HG03571 (cell line): ENCODE data around the gene TMEM244.
"Not testable (repeated sequence)": the region's sequence is repeated elsewhere in the genome, so short reads cannot be mapped to it uniquely, and the experiment has no call there.

Experiments
- ATAC-seq: cut with Tn5 transposase; IDR thresholded peaks from one replicate; pipeline ENCODE4 v1.9.1; 2021; ENCODE audit not compliant: unreplicated experiment

TMEM244 gene

GRCh38 chr6:129867403-129867802, 6.3 kb upstream of the TMEM244 start:
- no peak for ATAC-seq

DNA sequence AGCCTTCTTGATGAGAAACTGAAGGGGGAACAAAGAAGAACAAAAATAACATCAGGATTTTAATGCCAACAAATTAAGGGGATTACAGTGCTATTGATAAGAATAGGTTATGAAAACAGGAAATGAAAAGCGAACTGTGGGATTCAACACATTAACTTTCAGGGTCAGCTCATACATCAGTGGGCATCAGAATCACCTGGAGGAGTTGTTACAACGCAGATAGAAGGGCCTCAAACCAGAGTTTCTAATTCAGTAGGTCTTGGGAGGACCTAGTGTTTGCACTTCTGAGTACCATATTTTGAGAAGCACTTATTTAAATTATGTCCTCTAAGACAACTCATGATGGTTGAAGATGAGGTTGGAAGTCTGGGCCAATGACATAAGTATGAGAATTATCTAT, 5.6 kb upstream of the TMEM244 start:
- no peak for ATAC-seq

GRCh38 chr6:129866256-129866655, 5.1 kb upstream of the TMEM244 start:
- no peak for ATAC-seq

DNA sequence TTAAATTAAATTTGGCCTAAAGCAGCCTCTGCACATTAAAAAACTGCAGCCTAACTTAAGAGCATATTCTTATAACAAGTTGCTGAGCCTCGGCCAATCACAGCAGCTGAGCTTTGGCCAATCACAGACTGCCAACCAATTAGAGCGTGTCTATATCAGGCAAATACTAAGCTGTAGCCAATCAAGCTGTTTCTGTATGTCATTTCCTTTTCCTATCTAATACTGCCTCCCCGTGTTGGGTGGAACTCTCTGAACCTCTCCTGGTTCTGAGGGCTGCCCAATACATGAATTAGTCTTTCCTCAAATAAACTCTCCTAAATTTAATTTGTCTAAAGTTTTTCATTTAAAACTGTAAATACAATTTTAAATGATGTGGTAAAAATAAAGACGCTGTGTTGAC, 3.9 kb upstream of the TMEM244 start:
- no peak for ATAC-seq

DNA sequence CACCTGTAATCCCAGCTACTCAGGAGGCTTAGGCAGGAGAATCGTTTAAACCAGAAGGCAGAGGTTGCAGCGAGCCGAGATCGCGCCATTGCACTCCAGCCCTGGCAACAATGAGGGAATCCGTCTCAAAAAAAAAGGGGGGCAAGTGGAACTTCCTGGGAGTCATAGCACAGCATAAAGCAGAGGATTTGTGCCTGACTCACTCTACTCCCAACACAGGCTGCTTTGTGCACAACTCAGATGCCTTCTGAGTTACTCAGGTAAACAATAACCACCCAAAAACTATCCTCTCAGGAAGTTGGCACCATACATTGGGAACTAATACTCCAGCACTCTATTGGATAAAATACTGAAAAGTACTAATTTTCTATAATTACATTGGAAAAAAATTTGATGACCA, 2.5 kb upstream of the TMEM244 start:
- no peak for ATAC-seq

DNA sequence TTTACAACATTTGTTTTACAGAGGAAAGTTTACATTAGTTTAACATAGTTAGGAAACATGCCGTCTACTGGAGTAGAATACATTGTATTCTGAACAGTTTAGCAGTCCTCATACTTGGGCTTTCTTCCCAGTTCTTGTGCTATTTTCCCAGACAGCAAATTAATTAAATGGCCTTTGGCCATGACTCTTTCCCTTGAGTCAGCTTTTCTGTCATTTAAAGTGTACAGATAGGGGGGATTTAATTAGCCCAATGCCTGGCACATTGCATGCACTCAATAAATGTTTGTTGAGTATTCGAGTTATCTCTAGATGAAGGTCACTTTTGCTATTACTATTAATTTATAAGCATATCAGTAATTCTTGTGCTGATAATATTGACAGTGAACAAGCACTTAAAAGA, 1.6 kb downstream of the TMEM244 start:
- no peak for ATAC-seq

GRCh38 chr6:129857838-129858237, 3.3 kb downstream of the TMEM244 start:
- no peak for ATAC-seq

GRCh38 chr6:129853996-129854711, 7.0 kb downstream of the TMEM244 start:
- no peak for ATAC-seq

GRCh38 chr6:129852257-129852858, 8.8 kb downstream of the TMEM244 start:
- ATAC-seq = no peak

DNA sequence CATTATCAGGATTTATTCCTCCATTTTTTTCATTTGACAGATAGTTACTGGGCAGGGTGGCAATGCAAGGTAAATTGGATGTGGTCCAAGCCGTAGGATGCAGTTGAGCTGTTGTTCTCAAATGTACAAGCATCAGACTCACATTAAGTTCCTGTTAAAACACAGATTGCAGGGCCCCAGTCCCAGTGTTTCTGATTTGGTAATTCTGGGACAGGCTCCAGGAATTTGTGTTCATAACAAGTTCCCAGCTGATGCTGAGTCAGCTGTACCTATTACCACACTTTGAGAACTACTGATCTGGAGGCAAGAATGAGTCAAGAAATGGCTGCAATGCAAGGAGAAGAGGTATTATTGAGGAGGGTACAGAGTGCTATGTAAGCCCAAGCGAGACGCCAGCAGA, 11.7 kb downstream of the TMEM244 start:
- no peak for ATAC-seq

DNA sequence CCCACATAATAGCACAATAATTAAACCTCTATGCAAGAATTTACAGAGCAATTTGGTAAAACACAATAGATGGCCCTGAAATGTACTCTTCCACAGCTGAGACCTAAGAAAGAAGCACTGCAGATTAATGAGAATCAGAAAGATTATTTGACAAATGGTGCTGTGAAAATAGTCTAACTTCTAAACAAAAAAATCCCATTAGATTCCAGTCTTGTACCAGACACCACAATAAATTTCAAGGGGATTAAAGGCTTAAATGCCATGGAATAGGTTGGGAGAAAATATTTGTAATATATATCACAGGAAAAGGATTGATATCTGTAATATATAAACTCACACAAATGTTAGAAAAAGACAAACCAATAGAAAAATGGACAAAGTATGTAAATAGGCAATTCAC, 14.4 kb downstream of the TMEM244 start:
- ATAC-seq = no peak

- ATAC-seq = no peak
Measured at GRCh38 chr6:129845696-129846095, 15.4 kb downstream of the TMEM244 start.

- ATAC-seq = no peak
Measured at GRCh38 chr6:129844118-129844891, 16.8 kb downstream of the TMEM244 start.

DNA sequence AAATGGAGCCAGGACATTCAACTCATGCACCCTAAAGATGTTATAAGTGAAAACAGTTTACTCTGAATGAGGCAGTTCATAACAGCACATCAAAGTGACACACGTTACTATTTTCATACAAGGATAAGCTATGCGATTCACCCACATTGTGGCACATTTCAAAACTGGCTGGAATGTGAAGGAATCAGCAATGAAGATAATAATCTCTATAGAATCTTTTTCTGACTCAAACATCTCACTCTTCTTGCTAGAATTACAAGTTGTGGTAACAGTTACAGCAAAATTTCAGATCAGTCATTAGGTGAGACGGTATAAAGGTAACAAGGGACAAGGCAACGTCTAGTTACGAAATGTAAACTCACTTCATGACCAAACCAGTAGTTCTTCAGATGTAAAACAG, 17.5 kb downstream of the TMEM244 start:
- ATAC-seq = no peak

- no peak for ATAC-seq
Measured at GRCh38 chr6:129842881-129843409, 18.2 kb downstream of the TMEM244 start.

DNA sequence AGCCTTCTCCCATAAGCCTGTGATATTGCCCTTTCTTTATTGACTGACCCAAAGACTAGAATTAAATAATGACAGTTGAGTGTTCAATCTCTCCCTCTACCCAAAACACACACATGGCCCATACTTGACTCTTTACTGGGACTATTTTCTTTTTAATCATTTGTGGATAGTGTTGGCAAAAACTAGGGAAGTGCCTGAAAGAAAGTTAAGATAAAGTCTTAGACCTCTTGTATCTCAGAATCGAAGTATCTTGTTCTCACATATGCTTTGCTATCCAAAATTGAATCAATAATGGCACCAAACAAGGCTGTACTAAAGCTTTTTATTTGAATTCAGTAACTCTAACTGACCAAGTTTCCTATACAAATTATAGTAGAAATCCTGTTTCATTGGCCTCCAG, 19.0 kb downstream of the TMEM244 start:
- no peak for ATAC-seq

GRCh38 chr6:129839562-129839961, 21.6 kb downstream of the TMEM244 start:
- ATAC-seq = not testable (repeated sequence)

DNA sequence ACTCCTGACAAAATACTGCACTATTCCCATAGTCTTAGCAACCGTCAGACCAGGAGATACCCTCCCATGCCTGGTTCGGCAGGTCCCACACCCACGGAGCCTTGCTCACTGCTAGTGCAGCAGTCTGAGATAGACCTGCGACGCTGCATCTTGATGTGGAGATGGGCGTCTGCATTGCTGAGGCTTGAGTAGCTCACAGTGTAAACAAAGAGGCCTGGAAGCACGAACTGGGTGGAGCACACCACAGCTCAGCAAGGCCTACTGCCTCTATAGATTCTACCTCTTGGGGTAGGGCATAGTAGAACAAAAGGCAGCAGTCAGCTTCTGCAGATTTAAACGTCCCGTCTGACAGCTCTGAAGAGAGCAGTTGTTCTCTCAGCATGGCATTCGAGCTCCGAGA, 25.4 kb downstream of the TMEM244 start:
- no peak for ATAC-seq

DNA sequence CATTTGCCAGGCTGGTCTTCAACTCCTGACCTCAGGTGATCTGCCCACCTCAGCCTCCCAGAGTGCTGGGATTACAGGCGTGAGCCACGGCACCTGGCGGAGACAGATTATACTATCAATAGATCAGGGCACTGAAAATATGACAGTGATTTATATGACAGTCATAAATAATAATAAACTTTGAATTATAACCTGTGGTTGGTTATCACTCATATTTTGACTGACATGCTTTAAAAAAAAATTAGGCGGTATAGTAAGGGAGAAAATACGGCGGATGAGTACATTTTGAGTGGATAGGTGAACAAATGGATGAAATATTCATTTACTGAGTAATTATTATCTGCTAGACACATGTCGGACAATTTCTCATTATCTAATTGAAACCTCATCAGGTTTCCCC, 28.8 kb downstream of the TMEM244 start:
- ATAC-seq = no peak

- no peak for ATAC-seq
Measured at GRCh38 chr6:129828229-129828628, 32.9 kb downstream of the TMEM244 start.

- ATAC-seq = no peak
Measured at GRCh38 chr6:129818251-129818650, 42.9 kb downstream of the TMEM244 start.

DNA sequence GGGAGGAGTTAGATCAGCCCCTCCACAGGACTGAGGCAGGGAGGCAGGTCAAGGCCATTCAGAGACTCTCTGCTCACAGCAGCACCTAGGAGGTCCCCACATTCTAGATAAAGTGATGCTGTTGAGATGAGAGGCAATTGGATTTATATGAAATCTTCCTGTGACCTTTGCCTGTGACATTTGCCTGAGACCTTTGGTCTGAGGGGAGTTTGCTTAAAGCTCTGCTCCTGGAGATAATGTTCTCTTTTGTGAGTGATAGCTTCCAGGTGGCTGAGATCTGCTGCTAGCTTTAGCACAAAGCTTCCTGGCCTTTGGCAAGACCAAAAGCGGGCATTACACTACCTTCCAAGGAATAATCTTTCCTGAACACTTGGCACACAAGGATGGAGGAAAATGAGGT, 43.3 kb downstream of the TMEM244 start:
- no peak for ATAC-seq
